Calu3 (cell line): ENCODE data around the gene NCSTN. TPM values are rescaled to one million over a fixed set of nuclear protein-coding genes. Genes with fewer than 3 reads are reported as not detected.
A peak's percentile ranks its signal among the peaks of the same experiment; 100 is the strongest.

Source experiments
- BruUV-seq: library from RNA; stranded (reverse); fragments of 400-500 nt; replicated peaks from 2 replicates; lab custom pipeline; 2021; lab: Mats Ljungman, UMichigan
- CTCF ChIA-PET: fragments of 300-600 bp; sonication (Branson Sonifier 250); formaldehyde crosslinking; loops from one replicate; lab custom pipeline; 2022; ENCODE audit warnings: antibody characterized with exemption; lab: Charles Lee
- DNase-seq: peaks from one replicate; pipeline ENCODE4 v3.0.0; 2022
- H3K27ac Mint-ChIP-seq: one replicate; pipeline ENCODE4 v1.8.0; 2022; ENCODE audit warnings: mixed read lengths; ENCODE audit not compliant: unreplicated experiment
- H3K27me3 Mint-ChIP-seq: one replicate; pipeline ENCODE4 v1.8.0; 2022; ENCODE audit warnings: mixed read lengths; ENCODE audit not compliant: unreplicated experiment
- H3K36me3 Mint-ChIP-seq: one replicate; pipeline ENCODE4 v1.8.0; 2022; ENCODE audit warnings: mild to moderate bottlenecking, moderate library complexity, mixed read lengths; ENCODE audit not compliant: insufficient read depth, unreplicated experiment
- H3K4me1 Mint-ChIP-seq: one replicate; pipeline ENCODE4 v1.8.0; 2022; ENCODE audit warnings: mild to moderate bottlenecking, low read depth, mixed read lengths; ENCODE audit not compliant: unreplicated experiment
- H3K4me3 Mint-ChIP-seq: one replicate; pipeline ENCODE4 v1.8.0; 2022; ENCODE audit warnings: mild to moderate bottlenecking, low read depth, moderate library complexity, mixed read lengths; ENCODE audit not compliant: unreplicated experiment
- H3K9me3 Mint-ChIP-seq: one replicate; pipeline ENCODE4 v1.8.0; 2022; ENCODE audit warnings: low read depth, mixed read lengths; ENCODE audit not compliant: unreplicated experiment
- CTCF ChIP-seq: fragments of 200-600 bp; IDR thresholded peaks from one replicate; pipeline ENCODE4 v1.8.0; 2022; ENCODE audit warnings: antibody characterized with exemption; ENCODE audit not compliant: unreplicated experiment
- intact Hi-C: fragments of 100-400 bp; cut with micrococcal nuclease; formaldehyde crosslinking; loops from one replicate; pipeline ENCODE4 v1.10.0; 2022; ENCODE audit not compliant: unreplicated experiment
- total RNA-seq: library from RNA; stranded (reverse); gene quantifications from 2 replicates; pipeline ENCODE4 v1.2.3, GENCODE V29; 2022

The NCSTN gene
- total RNA-seq, 1 experiment from 2014 or later: 135 TPM

- H3K4me3 Mint-ChIP-seq: no peak overlapping the region
- BruUV-seq: no TSS peak
- CTCF ChIA-PET: interaction anchor here (1.0 kb wide), 1 partner anchor 54 kb away, joined by 3 read pairs; no protein-coding TSS in a partner anchor
Observed at GRCh38 chr1:160362168-160362957, 19.2 kb downstream of the NCSTN start.

GRCh38 chr1:160363010-160363409 lies 19.8 kb downstream of the NCSTN start:
- no TSS peak for BruUV-seq
- TF ChIP-seq CTCF: no peak
- DNase-seq: no peak
- intact Hi-C loops: no loop called here
- H3K27ac Mint-ChIP-seq: no peak overlapping the region
- no peaks in the 10 kb centered on the region for H3K27me3 Mint-ChIP-seq
- CTCF ChIA-PET: interaction anchor here (1.0 kb wide), 1 partner anchor 53 kb away, joined by 3 read pairs; no protein-coding TSS in a partner anchor
- no peaks in the 10 kb centered on the region for H3K9me3 Mint-ChIP-seq
- H3K4me1 Mint-ChIP-seq: peaks cover 9% of the 10 kb centered on the region
- H3K36me3 Mint-ChIP-seq: peaks cover 17% of the 10 kb centered on the region
- H3K4me3 Mint-ChIP-seq: no peak overlapping the region

More at GRCh38 chr1:160362168-160362957, 19.2 kb downstream of the NCSTN start:
- intact Hi-C loops: no loop called here
- no peak for TF ChIP-seq CTCF
- H3K27ac Mint-ChIP-seq: peak overlapping the region; percentile 73
- H3K27me3 Mint-ChIP-seq: no peaks in the 10 kb centered on the region
- peaks cover 9% of the 10 kb centered on the region for H3K4me1 Mint-ChIP-seq
- no peaks in the 10 kb centered on the region for H3K9me3 Mint-ChIP-seq
- DNase-seq: no peak
- H3K36me3 Mint-ChIP-seq: peaks cover 21% of the 10 kb centered on the region

GRCh38 chr1:160363951-160364735 lies 21.0 kb downstream of the NCSTN start:
- H3K4me1 Mint-ChIP-seq: peaks cover 9% of the 10 kb centered on the region
- H3K27me3 Mint-ChIP-seq: no peaks in the 10 kb centered on the region
- no peak overlapping the region for H3K4me3 Mint-ChIP-seq
- no peak overlapping the region for H3K27ac Mint-ChIP-seq
- H3K9me3 Mint-ChIP-seq: no peaks in the 10 kb centered on the region
- no peak for TF ChIP-seq CTCF
- H3K36me3 Mint-ChIP-seq: peaks cover 7% of the 10 kb centered on the region
- no TSS peak for BruUV-seq
- CTCF ChIA-PET: interaction anchor here (0.5 to 0.6 kb wide), 2 partner anchors 17 to 244 kb away, joined by 3 to 6 read pairs; no protein-coding TSS in a partner anchor
- intact Hi-C loops: no loop called here
- no peak for DNase-seq

GRCh38 chr1:160365325-160365724 lies 22.1 kb downstream of the NCSTN start:
- no peaks in the 10 kb centered on the region for H3K27me3 Mint-ChIP-seq
- no peak overlapping the region for H3K27ac Mint-ChIP-seq
- CTCF ChIA-PET: no interaction called here
- intact Hi-C loops: no loop called here
- H3K4me1 Mint-ChIP-seq: peaks cover 9% of the 10 kb centered on the region
- no peak for TF ChIP-seq CTCF
- BruUV-seq: no TSS peak
- DNase-seq: no peak
- no peak overlapping the region for H3K4me3 Mint-ChIP-seq
- H3K36me3 Mint-ChIP-seq: peaks cover 6% of the 10 kb centered on the region
- no peaks in the 10 kb centered on the region for H3K9me3 Mint-ChIP-seq
